ENCODE measurements around the gene TRIM25.
A peak's percentile ranks its signal among the peaks of the same experiment; 100 is the strongest.

The TRIM25 gene

DNA sequence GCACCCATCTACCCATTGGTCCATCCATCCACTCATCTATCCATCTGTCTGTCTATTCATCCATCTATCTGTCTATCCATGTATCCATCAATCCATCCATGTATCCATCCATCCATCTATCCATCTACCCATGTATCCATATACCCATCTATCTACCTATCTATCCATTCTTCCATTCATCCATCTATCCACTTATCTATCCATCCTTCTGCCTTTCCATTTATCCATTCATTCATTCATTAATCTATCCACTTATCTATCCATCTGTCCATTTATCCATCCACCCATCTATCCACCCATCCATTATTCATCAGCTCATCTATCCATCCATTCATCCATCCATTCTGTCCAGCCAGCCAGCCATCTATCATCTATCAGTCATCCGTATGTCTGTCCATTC lies 21.5 kb downstream of the TRIM25 start:
- no peak for DNase-seq

- peak; percentile 83 for DNase-seq
These were observed 22.1 kb downstream of the TRIM25 start for GRCh38 chr17:56891751-56892150.

GRCh38 chr17:56890906-56891674 lies 22.8 kb downstream of the TRIM25 start:
- DNase-seq: no peak

- no peak for DNase-seq
These were observed 23.5 kb downstream of the TRIM25 start for GRCh38 chr17:56890390-56890789.

- DNase-seq: no peak
These were observed 26.0 kb downstream of the TRIM25 start for GRCh38 chr17:56887552-56888467.

- DNase-seq: no peak
These were observed 26.7 kb downstream of the TRIM25 start for GRCh38 chr17:56887105-56887504.

DNA sequence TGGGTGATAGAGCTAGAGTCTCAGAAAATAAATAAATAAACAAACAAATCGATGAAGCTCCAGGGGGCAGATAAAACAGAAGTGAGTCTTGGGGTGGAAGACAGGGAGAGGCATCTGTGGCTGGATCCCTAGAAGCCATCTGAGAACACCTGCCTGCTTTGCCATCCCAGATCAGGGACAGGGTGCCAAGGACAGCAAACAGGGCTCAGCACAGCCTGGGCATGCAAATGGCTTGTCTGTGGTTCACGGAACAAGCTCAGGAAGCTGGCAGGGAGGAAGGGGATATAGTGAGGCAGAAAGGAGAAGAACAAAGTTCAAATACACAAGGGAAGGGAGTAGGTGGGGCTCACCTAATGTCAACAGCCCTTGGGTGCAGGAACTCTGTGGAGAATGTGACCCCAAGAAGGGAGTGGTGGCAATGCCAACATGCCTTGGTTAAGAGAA lies 27.5 kb downstream of the TRIM25 start:
- DNase-seq: no peak

- no peak for DNase-seq
These were observed 28.6 kb downstream of the TRIM25 start for GRCh38 chr17:56885312-56885657.

DNA sequence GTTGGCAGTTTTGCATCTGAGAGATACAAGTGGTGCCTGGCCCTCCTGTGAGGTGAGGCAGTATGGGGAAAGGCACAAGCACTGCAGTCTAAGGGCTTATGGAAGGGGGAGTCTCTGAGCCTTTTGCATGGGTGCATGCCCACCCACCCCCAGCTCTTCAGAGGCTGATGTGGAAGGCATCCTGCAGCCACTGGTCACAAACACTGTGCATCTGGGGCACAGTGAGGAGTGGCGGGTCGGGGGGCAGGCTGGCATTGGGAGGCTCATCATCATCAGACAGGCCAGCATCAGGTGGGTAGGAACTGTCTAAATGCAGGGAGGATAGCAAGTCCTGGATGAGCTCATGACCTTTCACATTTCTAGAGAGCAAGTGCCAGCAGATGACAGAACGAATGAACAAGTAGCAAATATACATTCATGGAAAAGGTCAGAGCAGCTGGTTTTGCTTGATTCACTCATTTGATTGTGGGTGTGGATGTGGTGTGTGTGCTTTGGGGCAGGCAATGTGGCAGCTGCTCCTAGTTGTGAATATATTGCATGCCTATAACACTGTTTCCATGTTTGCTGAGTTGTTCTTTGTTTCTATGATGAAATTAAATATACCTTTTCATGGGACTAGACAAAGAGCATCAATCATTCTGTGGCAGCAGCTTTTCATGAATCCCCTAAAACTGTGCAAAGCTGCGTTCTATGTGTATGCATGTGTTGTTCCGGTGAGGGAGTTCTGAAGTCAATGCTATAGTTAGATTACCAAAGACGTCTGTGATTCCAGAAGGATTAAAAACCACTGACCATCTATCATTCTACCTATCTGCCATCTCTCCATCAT lies 29.2 kb downstream of the TRIM25 start:
- DNase-seq: no peak

- no peak for DNase-seq
These were observed 30.2 kb downstream of the TRIM25 start for GRCh38 chr17:56883616-56884015.

DNA sequence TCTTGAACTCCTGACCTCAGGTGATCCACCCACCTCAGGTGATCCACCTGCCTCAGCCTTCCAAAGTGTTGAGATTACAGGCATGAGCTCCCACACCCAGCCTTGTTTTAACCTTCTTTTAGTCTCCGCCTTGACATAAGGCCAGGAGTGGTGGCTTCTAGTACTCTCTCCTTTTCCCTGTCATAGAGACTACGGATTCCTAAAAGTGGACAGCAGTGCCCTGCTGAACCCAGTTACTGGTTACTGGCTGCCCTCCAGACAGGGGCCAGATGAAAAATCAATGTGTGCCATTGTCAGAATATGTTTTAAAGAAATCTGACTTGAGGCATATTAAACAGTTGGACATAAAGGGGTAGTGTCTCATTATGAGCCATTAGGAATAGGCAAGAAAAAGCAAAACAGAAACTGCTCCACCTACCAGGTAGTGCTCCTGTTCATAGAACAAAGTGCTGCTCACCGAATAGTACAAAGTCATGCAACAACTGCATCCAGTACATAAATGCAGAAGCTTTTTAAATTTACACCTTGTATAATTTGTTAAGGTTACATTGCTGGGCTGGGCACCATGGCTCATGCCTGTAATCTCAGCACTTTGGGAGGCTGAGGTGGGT lies 32.1 kb downstream of the TRIM25 start:
- DNase-seq: no peak

- DNase-seq: no peak
These were observed 33.3 kb downstream of the TRIM25 start for GRCh38 chr17:56880571-56880970.

DNA sequence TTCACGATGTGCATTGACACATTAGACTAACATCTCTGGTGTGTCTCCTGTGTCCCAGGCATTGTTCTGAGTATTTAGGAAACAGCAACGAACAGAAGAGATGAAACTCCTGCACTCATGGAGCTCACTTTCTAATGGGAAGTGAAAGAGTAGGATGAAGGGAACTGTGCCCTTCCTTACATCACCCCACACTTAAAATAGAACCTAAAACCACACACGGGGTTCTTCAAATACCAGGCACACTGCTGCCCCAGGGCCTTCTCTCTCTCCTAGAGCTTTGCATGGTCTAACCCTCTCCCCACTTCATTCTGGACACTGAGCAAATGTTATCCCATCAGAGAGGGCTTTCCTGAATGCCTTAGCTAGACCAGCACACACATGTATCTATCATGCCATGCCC lies 33.7 kb downstream of the TRIM25 start:
- DNase-seq: no peak

- no peak for DNase-seq
These were observed 34.6 kb downstream of the TRIM25 start for GRCh38 chr17:56879280-56879679.

DNA sequence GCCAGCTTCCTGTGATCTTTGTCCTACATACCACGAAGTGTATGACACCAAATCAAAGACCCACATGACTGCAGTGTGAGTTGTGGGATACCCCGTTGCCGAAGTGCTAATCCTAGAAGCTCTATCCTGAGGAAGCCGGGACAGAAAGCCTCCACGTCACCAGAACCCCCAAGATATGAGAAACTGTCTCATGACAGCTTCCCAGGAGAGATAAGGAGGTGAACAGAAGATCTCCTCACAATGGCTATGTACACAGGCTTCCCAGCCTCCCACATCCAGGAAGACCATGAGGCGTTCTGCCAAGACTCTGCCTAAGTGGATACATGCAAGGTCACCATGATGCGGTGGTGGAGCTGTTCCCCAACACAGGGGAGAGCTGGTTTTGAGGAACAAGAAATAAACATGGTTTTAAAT lies 37.1 kb downstream of the TRIM25 start:
- no peak for DNase-seq

GRCh38 chr17:56870081-56870651 lies 43.7 kb downstream of the TRIM25 start:
- DNase-seq: no peak

- DNase-seq: no peak
These were observed 45.1 kb downstream of the TRIM25 start for GRCh38 chr17:56868716-56869115.

- no peak for DNase-seq
These were observed 45.9 kb downstream of the TRIM25 start for GRCh38 chr17:56867948-56868376.

DNA sequence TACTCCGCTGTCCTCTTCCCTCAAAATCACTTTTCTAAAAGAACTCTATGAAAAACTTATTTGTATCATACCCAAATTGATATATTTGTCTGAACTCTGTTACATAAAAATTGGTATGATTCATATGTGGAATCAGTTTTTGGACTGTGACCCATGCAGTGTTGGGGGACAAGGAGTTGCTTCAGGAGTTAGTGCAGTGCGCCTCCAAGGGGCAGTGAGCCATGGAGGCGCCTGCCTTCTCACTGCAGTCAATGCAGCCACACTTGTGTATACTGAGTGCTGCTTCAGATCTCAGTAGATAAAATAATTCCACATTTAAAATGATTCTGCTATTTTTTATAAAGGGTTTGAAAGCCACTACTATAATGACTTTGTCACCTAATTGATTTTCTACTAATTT lies 47.4 kb downstream of the TRIM25 start:
- DNase-seq: no peak

- DNase-seq: no peak
These were observed 47.8 kb downstream of the TRIM25 start for GRCh38 chr17:56866076-56866475.

- DNase-seq: no peak
These were observed 49.9 kb downstream of the TRIM25 start for GRCh38 chr17:56863974-56864373.

GRCh38 chr17:56861899-56862298 lies 52.0 kb downstream of the TRIM25 start:
- DNase-seq: no peak
